Glutamatergic neuron (in vitro differentiated cells): Measurements from ENCODE around the gene DOC2A. TPM values are rescaled to one million over a fixed set of nuclear protein-coding genes. Genes with fewer than 3 reads are reported as not detected.
"Not testable (repeated sequence)": the region's sequence is repeated elsewhere in the genome, so short reads cannot be mapped to it uniquely, and the experiment has no call there.

Source experiments
- DNase-seq: peaks from one replicate; pipeline ENCODE4 v3.0.0; 2022
- H3K27ac Mint-ChIP-seq: one replicate; pipeline ENCODE4 v1.8.0; 2020; ENCODE audit warnings: mild to moderate bottlenecking, mixed read lengths, inconsistent platforms; ENCODE audit not compliant: unreplicated experiment
- H3K27me3 Mint-ChIP-seq: one replicate; pipeline ENCODE4 v1.8.0; 2020; ENCODE audit warnings: mild to moderate bottlenecking, moderate library complexity, mixed read lengths, inconsistent platforms; ENCODE audit not compliant: unreplicated experiment
- H3K36me3 Mint-ChIP-seq: one replicate; pipeline ENCODE4 v1.8.0; 2020; ENCODE audit warnings: mild to moderate bottlenecking, mixed read lengths, inconsistent platforms; ENCODE audit not compliant: unreplicated experiment
- H3K4me1 Mint-ChIP-seq: one replicate; pipeline ENCODE4 v1.8.0; 2020; ENCODE audit warnings: mild to moderate bottlenecking, low read depth, mixed read lengths, inconsistent platforms; ENCODE audit not compliant: unreplicated experiment
- H3K4me3 Mint-ChIP-seq: one replicate; pipeline ENCODE4 v1.8.0; 2020; ENCODE audit warnings: mild to moderate bottlenecking, mixed read lengths, inconsistent platforms; ENCODE audit not compliant: unreplicated experiment
- H3K9me3 Mint-ChIP-seq: one replicate; pipeline ENCODE4 v1.8.0; 2020; ENCODE audit warnings: mild to moderate bottlenecking, moderate library complexity, mixed read lengths, inconsistent platforms; ENCODE audit not compliant: unreplicated experiment
- total RNA-seq: library from RNA; stranded (reverse); fragmentation: NEBNext Ultra II Directional; extraction: Animal tissue kit (Norgen Biotek cat#: 25700); gene quantifications from one replicate; pipeline ENCODE4 v1.2.1, GENCODE V29; 2021; ENCODE audit not compliant: unreplicated experiment
- TF ChIP-seq, protein P1 (sequence below): fragments of 200-600 bp; sonication (generic); IDR thresholded peaks from one replicate; pipeline ENCODE4 v1.5.0; 2021; ENCODE audit not compliant: partially characterized antibody, unreplicated experiment

DOC2A gene
- total RNA-seq, 1 donor from 2014 or later = 4.2 TPM

- H3K27me3 Mint-ChIP-seq = peaks cover 2% of the 10 kb centered on the region
- peaks cover 4% of the 10 kb centered on the region for H3K36me3 Mint-ChIP-seq
- no peak for DNase-seq
- TF ChIP-seq, protein P1, sequence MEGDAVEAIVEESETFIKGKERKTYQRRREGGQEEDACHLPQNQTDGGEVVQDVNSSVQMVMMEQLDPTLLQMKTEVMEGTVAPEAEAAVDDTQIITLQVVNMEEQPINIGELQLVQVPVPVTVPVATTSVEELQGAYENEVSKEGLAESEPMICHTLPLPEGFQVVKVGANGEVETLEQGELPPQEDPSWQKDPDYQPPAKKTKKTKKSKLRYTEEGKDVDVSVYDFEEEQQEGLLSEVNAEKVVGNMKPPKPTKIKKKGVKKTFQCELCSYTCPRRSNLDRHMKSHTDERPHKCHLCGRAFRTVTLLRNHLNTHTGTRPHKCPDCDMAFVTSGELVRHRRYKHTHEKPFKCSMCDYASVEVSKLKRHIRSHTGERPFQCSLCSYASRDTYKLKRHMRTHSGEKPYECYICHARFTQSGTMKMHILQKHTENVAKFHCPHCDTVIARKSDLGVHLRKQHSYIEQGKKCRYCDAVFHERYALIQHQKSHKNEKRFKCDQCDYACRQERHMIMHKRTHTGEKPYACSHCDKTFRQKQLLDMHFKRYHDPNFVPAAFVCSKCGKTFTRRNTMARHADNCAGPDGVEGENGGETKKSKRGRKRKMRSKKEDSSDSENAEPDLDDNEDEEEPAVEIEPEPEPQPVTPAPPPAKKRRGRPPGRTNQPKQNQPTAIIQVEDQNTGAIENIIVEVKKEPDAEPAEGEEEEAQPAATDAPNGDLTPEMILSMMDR = no peak
- H3K9me3 Mint-ChIP-seq = peaks cover 6% of the 10 kb centered on the region
- H3K4me3 Mint-ChIP-seq = peak overlapping the region; percentile 95
- H3K27ac Mint-ChIP-seq = peak overlapping the region; percentile 62
- H3K4me1 Mint-ChIP-seq = no peaks in the 10 kb centered on the region
These were observed 48.4 kb downstream of the DOC2A start for GRCh38 chr16:29962344-29962994.

DNA sequence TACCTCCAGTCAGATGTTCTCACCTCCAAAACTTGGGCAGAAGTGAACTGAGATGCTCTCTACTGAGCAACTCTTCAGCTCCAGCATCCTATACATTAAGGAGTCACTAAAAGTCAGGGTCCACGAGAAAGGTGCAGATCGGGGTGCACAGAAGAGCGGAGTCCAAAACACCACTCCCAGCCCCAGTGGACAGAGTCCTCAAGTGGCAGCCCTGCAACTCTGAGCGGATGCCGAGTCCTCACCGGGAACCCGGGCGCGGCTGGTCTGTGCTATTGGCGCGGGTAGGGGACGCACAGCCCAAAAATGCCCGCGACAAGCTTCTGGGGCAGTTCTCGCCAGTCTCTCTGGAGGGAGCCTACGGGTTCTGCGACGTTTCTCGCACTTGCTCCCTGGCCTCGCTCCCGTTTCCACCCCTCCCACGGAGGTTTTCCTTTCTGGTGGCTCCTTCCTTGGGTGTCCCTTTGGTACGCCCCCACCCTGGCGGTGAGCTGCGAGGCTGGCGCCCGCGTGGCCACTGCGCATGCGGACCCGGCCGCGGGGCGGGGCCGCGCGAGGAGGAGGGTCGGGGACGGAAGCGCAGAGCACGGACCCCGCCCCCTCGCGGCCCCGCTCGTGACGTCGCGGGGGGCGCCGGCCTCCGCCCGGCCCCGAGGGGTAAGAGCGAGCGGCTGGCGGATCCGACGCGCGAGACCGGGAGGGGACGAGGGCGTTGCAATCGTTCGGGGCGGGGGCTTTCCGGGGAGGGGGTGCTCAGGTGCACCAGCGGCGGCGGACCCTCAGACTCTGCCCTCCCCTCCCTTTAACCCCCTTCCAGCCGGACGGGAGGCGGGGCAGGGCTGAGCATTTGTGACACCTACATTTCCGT lies 49.1 kb downstream of the DOC2A start, which contains the start of gene TMEM219:
Gene TMEM219 (plus strand): TSS at position 601 of the 865 bp plus-strand sequence. CDS start 1,065 bp downstream, outside the sequence.
- no peaks in the 10 kb centered on the region for H3K4me1 Mint-ChIP-seq
- H3K36me3 Mint-ChIP-seq = peaks cover 4% of the 10 kb centered on the region
- TF ChIP-seq, protein P1 = peak; percentile 64
- peak within 1 kb of the TSS; percentile 62 for H3K27ac Mint-ChIP-seq
- peaks cover 6% of the 10 kb centered on the region for H3K9me3 Mint-ChIP-seq
- peak within 1 kb of the TSS; percentile 95 for H3K4me3 Mint-ChIP-seq
- DNase-seq = peak; percentile 91
- H3K27me3 Mint-ChIP-seq = peaks cover 2% of the 10 kb centered on the region

DNA sequence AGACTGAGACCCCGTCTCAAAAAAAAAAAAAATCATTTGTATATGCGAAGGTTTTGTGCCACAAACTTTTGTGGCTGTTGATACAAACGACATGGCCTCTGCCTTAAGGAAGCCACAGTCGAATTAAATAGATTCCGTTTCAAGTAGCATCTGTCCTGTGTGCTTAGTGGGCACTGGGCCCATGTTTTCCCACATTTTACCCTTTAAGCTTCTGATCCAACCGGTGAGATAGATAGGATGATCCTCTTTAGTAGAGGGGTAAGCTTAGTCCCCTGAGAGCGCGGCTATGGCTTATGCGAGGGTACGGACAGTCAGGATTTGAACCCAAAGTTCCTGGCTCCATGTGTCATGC lies 49.7 kb downstream of the DOC2A start:
- no peak for DNase-seq
- Mint-ChIP-seq H3K27me3 (peaks cover 2% of the 10 kb centered on the region), H3K4me1 (no peaks in the 10 kb centered on the region), H3K27ac (peak overlapping the region; percentile 59), H3K9me3 (peaks cover 5% of the 10 kb centered on the region), H3K4me3 (peak overlapping the region; percentile 87), H3K36me3 (peaks cover 2% of the 10 kb centered on the region)
- TF ChIP-seq, protein P1 = no peak

DNA sequence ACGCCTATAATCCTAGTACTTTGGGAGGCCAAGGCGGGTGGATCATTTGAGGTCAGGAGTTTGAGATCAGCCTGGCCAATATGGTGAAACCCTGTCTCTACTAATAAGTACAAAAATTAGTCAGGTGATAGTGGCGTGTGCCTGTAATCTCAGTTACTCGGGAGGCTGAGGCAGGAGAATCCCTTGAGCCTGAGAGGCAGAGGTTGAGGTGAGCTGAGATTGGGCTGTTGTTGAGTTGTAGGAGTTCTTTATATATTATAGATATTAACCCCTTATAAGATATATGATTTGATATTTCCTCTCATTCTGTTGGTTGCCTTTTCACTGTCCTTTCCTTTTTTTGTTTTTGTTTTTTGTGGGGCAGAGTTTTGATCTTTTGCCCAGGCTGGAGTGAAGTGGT lies 51.0 kb downstream of the DOC2A start:
- H3K36me3 Mint-ChIP-seq, H3K4me1 Mint-ChIP-seq, H3K27me3 Mint-ChIP-seq, H3K27ac Mint-ChIP-seq, DNase-seq, H3K9me3 Mint-ChIP-seq: not testable (repeated sequence)
- peak overlapping the region; percentile 50 for H3K4me3 Mint-ChIP-seq

DNA sequence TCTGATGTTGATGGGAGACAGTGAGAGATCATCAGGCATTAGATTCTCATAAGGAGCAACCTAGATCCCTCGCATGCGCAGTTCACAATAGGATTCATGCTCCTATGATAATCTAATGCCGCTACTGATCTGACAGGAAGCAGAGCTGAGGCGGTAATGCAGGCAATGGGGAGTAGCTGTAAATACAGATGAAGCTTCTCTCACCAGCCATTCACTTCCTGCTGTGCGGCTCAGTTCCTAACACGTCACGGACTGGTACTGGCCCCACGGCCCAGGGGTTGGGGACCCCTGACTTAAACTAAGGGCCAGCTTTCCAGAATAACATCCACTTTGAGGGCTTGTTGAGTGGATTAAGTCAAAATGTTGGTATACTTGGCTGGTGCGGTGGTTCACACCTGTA lies 51.5 kb downstream of the DOC2A start:
- Mint-ChIP-seq H3K27me3 (peaks cover 2% of the 10 kb centered on the region), H3K9me3 (peaks cover 4% of the 10 kb centered on the region), H3K27ac (no peak overlapping the region), H3K36me3 (no peaks in the 10 kb centered on the region), H3K4me1 (no peaks in the 10 kb centered on the region), H3K4me3 (no peak overlapping the region)
- DNase-seq = no peak
- TF ChIP-seq, protein P1 = no peak
